UCSD-AML1 (cell line): ENCODE measurements around the gene RBM39.

Source experiments
- DNase-seq: peaks from one replicate; lab custom pipeline; 2025; ENCODE audit not compliant: unreplicated experiment; lab: John Stamatoyannopoulos, UW

RBM39 gene

DNA sequence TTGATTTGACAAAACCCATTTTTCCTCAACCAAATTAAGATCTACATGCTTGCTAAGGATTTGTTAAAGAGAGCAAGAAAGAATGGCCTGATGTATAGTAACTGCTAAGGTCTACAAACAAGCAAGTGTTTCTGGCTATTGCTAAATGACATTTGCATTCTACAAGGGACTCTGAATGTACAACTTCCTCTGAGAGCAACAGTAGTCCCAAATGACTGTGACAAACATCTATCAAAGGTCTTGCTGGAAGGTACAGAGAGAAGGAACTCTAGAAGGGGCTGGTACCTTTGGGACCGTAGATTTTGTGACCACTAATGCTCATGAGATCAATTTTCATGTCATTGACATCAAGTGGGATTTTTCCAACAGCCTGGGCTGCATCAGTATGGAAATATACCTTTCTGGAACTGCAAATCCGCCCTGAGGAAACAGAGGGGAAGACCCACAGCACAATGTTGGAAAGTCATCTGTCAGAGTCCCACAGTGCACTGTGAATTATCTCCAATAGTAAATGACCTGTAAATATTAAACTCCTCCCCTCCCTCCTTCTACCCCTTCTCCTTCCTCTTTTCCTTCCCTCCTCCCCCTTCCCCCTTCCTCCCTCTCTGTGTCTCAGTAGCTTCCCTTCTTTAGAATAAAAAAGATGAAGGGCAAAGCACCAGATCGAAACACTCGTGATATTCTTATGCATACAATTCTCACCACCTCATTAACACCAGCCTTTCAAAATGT is 61.4 kb downstream of the RBM39 start:
- DNase-seq: no peak

DNA sequence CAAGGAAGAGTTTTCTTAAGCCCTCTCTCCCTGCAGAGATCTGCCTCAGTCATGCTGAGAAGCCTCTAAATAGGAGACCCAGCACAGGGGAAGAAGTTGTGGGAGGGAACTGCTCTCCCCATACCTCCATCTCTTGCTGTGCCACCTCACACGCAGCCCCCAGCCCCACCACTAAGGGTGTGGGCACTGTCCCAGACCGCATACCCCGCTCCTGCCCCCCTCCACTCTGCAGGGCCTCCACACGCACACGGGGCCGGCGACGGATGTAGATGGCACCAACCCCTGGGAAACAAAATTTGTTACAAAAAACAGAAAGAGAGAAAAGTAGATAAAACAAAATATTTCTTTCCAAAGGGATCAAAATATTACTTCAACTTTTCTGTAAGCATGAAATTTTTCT is 67.1 kb downstream of the RBM39 start:
- no peak for DNase-seq

DNA sequence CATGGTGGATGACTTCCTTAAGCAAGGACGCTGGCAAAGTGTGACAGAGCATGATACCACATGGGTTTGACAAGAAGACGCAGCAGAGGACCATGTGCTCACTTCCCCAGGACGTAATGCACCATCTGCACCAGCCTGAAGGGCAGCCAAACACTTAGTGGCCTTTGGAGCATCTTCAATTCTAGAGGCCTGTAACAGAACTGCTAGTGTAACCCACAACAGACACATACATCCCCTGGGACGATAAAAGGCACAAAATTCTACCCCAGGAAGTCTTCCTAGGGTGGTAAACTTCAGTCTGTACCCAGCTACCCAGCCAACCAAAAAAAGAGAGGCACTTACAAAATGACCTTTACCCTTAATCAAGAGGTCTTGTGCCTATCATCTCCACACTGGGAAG is 68.2 kb downstream of the RBM39 start:
- DNase-seq: no peak

DNA sequence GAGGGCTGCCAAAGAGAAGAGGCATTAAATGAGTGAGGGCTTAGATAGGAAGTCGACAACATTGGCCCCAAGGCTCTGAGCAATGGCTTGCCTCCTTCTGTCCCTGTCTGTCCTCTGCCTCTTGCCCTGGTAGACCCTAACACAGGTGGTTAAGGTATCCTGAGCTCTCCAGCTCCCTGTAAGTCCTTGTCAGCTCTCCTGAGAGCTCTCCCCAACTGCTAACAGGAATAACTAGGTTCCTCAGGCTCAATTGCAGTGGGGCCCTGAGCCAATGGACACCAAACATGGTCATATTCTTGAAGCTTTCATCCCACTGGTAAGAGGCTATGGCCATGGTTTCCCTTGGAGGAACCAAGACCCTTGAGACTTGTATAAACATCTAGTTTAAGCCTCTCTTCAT is 72.4 kb downstream of the RBM39 start:
- no peak for DNase-seq

DNA sequence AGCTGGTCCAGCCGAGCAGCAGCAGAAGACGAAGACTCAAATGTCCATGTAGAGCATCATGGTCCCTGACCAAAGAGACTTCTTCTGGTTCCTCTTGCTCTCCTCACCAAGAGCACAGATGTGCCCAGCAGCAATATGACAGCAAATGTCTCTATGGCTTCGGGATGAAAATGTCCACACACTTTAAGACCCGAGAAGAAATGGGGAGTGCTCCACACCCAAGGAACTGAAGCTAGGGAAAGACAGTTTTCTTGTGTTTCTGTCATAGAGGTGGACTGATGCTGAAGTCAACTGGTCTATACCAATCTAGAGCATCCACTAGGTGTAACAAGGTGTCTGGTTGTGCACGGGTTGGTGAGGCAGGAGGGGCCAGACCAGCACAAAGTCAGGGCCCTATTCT is 72.8 kb downstream of the RBM39 start:
- DNase-seq: no peak

DNA sequence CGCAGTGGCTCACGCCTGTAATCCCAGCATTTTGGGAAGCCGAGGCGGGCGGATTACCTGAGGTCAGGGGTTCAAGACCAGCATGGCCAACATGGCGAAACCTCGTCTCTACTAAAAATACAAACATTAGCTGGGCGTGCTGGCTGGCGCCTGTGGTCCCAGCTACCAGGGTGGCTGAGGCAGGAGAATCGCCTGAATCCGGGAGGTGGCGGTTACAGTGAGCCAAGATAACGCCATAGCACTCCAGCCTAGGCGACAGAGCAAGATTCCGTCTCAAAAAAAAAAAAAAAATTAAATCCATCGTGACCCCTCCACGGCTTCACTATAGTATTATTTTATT is 76.1 kb downstream of the RBM39 start:
- DNase-seq: no peak

DNA sequence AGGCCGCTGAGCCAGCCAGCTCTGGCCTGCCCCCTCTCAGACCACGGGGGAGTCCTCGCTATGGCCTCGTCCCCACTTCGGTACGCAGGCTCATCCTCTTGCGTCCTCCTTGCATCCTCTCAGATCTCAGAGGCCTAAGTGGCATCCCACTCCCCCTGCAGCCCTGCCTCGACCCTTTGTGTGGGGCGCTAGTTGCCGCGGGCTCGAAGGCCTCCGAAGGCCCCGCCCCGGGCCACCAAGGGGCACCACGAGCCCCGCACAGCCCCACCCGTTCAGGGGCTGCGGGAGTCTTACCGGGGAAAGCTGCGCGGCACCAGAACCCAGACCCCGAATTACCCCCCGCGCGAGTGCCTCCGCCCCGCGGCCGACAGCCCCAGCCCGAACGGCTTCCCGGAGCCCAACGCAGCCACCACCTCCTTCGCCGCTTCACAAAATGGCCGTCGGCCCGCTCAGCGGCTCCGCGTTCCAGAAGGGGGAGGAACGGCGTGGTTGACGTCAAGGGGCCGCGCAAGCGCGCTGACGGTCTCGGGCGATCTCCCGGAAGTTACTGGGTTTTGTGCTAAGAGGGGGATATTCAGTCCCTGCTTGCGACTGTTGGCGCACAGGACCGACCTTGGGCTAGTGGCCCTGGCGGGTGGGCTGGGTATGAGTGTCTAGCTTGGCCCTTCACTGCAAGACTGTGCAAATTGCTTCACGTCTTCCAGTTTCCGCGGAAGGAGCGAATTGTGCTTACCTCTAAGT is 77.4 kb downstream of the RBM39 start, which contains the start of the genes CPNE1 and RBM12:
TSS of gene CPNE1 (minus strand) at position 435 of the 741 bp plus-strand sequence. CDS start 31,977 bp downstream, outside the sequence.
TSS of gene RBM12 (minus strand) at position 435 of the 741 bp plus-strand sequence. CDS start 9,578 bp downstream, outside the sequence.
- DNase-seq: peak; percentile 93

DNA sequence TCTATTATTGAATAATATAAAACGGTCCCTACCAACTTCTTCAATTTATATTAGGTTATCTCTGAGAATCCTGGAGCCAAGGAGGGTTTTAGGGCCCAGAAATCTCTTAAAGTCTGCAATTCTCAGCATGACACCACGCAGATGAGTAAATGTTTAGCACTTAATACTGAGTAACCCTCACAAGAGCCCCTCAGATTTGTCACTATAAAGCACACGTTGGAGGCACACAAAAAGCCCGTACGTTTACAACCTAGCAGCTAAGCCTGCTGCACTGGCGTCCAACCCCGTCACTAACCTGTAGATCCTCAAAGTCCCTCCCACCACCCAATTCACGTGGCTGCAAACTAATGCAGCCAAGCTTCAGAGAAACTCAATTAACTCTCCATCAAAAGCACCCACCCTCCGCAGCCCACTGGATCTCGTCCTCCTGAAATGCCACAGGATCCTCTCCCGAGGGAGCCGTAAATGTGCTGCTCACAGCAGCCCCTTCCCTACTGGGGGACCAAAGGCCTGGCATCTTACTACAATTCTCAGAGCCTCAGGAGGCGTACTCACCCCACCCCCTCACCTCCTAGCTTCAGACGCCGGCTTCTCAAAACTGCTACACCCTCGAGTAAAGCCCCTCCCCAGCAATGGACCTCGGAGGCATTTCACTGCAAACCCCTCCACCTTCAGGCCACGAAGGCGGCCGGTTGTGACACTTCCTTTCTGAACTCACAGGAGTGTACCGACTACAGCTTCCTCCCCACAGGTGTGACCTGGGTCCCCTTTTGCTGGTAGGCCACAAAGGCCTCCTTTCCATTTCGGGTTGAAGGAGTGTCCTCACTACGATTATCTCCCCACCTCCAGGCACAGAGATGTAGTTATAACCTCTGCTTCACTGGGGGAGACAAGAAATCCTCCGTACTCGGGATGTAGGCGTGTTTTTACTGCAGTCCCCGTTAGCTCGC is 78.3 kb downstream of the RBM39 start:
- DNase-seq: peak; percentile 39

DNA sequence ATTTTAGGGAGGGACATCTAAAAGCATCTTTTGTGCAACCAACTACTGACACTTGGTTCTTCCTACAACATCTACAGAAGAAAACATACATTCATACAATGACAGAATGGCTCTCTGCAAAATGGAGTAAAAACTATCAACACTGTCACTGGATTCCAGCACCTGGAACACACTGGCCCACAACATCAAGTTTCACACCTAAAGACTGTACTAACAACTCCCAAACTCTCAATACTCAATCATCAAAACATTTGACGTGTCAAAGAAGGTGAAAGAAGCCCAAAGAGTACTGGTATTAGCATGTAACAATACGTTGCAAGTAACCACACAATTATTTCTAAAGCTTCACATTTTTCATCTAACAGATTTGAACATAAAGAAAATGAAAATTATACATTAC is 79.5 kb downstream of the RBM39 start:
- no peak for DNase-seq

DNA sequence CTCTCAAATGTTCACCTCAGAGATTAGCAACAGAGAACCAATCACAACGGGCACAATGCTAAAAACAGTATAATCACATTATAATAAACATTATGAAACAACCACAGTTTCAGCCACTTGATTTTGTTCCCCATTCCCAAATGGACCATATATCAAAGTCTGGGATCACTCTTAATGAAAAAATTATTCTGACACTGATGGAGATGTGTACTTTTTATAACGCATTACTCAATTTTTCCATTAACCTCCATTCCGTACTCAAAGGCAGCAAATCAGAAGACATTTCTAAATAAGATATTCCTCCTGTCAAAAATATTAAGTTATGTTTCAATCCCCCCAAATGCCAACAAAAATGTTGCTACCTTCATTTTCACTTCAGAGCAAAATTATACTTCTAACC is 80.2 kb downstream of the RBM39 start:
- DNase-seq: no peak

DNA sequence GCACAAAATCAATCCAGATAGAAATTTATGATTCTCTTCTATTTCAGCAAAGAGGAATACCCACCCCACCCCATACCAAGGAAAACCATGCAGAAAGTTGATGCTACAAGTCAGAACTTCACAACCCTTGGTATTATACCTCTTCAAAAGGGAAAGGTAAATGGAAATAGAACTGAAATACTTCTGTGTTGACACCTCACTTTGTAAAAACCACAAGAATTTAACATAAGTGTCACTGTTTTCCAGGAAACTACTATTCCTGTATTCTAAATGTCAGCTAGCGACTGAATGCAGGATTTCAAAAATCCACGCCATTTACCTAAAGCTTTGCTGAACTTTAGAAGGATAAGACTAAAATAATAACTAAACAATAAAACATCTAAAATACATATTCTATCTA is 81.0 kb downstream of the RBM39 start:
- no peak for DNase-seq

DNA sequence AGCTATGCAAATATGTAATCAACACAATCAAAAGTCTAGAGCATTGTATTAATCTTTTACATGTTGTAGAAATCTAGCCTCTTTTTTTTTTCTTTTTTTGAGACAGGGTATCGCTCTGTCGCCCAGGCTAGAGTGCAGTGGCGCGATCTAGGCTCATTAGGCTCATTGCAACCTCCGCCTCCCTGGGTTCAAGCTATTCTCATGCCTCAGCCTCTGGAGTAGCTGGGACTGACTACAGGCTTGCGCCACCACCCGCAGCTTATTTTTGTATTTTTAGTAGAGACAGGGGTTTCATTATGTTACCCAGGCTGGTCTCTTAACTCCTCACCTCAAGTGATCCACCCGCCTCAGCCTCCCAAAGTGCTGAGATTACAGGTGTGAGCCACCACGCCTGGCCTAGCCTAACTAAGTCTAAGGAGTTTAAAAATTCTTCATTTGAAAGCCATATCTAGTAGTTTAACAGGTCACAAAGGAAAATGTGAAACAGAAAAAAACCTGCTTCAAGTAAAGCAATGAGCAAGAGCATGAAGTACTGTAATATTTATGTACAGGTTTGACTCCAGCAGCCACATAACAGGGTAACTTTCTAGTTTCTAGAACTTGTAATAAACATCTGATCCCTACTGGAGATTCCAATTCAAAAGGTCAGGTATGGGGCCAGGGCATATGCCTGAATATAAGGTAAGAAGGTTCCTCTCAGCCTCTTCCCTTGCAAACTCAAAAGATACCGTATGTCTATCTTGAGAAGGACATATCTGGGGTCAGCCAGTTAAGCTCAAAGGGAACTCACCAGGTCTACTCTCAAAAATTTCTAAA is 81.7 kb downstream of the RBM39 start:
- no peak for DNase-seq

DNA sequence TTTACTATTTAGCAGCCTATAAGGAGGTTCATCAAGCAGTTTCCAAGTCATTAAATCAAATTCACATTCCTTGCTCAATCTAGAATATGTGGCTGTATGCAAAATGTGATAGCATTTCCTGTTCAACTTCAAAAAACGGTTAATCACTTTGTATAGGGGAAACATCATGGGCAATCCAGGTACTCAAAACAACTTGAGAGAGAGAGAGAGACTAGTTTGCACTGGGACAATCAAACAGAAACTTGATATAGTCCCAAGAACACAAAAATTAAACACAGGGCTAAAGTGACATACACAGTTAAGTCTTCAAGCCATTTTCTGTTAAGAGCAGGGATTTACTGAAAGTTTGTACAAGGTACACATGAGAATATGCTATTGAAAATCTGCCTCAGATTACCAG is 84.8 kb downstream of the RBM39 start:
- DNase-seq: no peak

DNA sequence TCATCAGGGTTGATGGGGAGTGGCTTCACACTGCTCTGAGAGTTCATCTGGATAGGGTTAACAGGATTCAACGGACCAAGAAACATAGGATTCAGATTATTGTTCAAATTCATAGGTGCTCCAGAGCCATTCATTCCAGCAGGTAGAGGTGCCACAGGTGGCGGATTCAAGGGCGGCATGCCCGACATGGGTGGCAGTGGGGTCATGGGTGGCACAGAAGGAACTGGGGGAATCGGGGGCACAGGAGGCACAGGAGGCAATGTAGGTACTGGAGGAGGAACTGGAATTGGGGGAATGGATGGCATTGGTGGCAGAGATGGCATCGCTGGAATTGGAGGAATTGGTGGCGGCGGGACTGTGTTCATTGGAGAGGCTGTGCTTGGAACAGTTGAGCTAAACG is 87.6 kb downstream of the RBM39 start:
- no peak for DNase-seq

DNA sequence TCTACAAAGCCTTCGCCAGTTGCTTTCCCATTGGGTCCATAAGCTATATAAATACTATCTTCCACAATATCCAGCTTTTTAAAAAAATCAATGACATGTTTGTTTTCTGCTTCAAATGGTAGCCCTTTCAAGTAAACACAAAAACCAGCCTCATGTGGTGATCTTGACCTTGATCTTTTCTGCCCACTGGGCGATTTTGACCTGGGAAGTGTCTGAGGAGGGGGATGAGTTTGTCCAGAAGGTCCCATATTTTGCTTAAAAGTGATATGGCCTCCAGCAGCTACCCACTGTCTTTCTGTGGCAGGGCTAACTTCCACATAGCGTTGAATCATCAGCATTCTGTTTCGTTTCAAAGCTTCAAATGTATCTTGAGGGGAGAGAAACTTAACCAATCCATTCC is 88.2 kb downstream of the RBM39 start:
- DNase-seq: no peak
